NCI-H1092 (cell line): Measurements from ENCODE around the gene TSPAN18.

Experiments used
- DNase-seq: peaks from one replicate; lab custom pipeline; 2025; lab: John Stamatoyannopoulos, UW

The TSPAN18 gene, protein sequence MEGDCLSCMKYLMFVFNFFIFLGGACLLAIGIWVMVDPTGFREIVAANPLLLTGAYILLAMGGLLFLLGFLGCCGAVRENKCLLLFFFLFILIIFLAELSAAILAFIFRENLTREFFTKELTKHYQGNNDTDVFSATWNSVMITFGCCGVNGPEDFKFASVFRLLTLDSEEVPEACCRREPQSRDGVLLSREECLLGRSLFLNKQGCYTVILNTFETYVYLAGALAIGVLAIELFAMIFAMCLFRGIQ

DNA sequence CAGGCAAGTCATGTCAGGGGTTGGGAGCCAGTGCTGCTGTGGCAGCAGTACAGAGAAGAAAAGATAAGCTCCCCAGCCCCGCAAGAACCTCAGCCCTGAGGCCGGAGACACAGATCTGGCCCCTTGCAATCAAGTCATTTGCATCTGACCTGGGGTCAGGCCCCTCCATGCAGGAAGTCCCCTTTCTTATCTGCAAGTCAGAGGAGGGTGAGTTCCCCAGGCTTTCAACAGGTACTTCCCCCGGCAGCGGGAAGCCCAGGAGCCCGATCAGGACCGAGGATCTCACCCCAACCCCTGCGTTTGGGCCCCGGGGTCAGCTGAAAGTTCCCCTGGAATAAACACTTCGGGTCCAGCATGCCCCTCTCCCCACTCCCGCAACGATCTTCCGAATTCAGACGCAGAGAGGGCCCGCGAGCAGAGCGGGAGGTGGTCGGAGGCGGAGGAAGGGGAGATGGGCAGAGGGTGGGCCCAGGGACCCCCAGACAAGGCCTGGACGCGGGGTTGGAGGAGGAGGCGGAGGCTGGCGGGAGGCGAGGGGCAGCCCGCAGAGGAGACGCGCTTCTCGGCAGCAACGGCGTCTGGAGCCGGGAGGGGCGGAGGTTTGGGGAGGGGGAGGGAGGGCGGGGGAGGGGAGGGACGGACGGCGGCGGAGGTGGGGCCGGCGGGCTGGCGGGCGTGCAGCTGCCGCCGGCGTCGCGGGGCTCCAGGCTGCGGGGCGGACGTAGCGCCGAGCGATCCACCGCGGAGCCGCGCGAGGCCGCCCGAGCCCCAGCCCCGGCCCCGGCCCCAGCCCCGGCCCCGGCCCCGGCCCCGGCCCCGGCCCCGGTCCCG, at the start of gene TSPAN18:
TSS of gene TSPAN18 (plus strand) at position 680 of the 831 bp plus-strand sequence. CDS start 179,455 bp downstream, outside the sequence.
- DNase-seq, result no peak

- DNase-seq, result no peak
These were observed 45.7 kb upstream of the TSPAN18 start for GRCh38 chr11:44680982-44681597.

DNA sequence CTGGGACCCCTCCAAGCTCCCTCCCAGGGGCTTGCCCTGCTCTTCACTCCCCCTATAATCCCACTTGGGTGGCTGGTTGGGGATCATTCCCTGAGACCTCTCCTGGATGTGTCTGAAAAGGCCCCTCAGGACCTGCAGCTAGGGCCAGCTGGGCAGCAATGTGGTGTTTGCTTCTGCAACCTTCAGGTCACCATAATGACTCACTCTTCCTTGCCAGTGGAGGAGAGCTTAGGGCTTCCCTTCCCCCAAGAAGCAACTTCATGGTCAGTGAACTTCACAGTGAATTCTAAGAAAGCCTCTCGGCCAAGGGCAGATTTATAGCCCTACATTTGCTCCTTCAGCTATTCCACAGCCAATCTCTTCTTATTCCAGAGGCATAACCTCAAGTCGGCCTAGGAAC, 45.1 kb upstream of the TSPAN18 start:
- no peak for DNase-seq

- no peak for DNase-seq
These were observed 41.9 kb upstream of the TSPAN18 start for GRCh38 chr11:44684859-44685281.

DNA sequence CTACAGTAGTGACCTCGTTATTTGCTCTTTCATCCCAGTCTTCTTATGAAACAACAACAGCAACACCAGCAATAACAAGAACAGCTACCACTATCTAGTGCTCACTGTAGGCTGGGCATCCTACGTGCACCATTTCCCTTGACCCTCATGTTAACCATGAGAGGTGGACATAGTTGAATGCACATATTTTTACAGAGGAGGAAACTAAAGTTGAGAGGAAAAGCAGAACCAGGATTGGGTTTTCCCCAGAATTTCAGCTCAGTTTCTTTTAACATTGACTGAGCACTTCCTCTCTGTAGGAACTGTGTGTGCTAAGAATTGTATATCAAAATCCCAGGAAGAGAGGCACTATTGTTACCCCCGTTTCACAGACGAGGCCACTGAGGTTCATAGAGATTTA, 39.4 kb upstream of the TSPAN18 start:
- no peak for DNase-seq

- no peak for DNase-seq
These were observed 37.5 kb upstream of the TSPAN18 start for GRCh38 chr11:44689265-44689664.

GRCh38 chr11:44690651-44691050, 36.1 kb upstream of the TSPAN18 start:
- DNase-seq, result no peak

DNA sequence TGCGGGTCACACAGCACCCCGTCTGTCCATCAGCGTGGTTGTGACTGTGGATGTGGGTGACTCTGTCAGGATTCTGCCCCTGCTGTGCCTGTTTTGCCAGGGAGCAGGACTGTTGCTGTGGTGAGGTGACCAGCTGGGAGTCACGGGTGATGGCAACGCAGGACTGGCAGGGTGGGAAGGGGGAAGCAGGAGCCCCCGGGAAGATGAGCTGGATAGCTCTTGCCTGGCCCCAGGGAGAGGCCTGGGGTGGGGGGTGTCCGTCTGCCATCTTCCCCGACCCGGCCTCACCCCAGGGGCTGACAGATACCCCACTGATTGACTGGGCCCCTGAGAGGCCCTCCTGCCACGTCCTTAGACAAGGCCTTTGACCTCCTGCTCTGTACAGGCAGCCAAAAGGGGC, 34.3 kb upstream of the TSPAN18 start:
- DNase-seq, result no peak

DNA sequence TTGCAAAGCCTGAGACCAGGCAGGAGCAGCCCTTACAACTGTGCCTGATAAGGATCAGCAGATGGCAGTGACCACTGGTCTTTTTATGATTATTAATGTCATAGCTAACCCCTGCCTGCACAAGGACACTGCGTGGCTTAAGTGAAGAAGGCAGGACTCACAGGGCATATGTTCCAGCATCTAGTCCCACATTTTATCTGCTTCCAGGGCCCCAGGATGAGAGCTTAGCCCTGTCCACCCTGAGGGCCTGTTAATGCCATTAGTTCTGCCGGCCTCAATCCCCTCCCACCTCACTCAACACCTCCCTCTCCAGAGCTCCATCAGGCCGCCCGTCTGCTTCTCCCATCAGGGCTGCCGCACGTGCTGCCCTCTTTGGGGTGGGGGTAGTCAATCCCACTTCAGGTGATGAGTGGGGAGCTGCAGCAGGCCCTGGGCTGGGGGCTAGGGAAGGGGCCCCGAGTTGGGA, 33.1 kb upstream of the TSPAN18 start:
- DNase-seq, result no peak

DNA sequence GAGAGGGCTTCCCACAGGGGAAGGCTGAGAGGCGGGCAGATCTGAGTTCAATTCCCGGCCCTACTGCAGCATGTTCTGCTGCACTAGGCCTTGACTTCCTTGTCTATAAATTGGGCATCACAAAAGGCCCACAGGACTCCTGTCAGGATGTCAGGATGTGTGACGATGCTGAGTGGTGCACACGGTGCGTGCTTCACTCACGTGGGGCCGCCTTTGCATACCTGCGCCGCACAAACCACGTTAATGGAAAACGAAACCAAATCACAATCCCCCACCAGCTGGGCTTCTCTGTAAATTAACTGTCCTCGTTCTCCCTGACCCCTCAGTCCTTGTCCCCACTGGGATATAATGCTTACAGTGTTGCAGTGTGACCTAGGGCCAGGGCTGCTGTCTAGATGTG, 32.3 kb upstream of the TSPAN18 start:
- no peak for DNase-seq

DNA sequence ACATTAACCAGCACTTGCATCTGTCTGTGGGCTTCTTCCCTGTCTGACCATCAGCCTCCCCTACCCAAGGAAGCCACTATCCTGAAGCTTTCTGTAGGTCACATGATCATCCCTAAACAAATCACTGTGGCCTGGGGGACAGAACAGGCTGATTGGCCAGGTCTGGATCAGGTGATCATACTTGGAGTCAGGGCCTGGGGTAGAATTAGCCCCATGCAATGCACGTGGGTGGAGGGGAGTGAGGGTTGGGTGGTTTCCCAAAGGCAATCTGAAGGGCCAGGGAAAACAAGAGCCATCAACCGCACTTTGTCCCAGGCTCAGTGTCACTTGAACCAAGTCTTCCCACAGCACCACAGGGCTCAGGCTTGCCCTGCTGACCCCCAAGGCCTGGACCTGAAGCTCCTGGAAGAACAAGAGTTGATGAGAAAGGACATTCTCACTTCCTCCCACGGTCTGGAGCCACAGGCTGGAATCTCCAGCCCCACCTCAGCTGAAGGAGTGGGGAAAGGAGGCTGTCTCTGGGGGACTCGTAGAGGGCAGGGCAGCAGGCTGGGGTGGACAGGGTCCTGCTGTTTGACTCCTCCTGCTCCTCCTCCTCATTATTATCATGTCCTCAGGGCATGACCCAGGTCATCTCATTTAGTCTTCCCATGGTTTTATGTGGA, 31.5 kb upstream of the TSPAN18 start:
- DNase-seq, result no peak

DNA sequence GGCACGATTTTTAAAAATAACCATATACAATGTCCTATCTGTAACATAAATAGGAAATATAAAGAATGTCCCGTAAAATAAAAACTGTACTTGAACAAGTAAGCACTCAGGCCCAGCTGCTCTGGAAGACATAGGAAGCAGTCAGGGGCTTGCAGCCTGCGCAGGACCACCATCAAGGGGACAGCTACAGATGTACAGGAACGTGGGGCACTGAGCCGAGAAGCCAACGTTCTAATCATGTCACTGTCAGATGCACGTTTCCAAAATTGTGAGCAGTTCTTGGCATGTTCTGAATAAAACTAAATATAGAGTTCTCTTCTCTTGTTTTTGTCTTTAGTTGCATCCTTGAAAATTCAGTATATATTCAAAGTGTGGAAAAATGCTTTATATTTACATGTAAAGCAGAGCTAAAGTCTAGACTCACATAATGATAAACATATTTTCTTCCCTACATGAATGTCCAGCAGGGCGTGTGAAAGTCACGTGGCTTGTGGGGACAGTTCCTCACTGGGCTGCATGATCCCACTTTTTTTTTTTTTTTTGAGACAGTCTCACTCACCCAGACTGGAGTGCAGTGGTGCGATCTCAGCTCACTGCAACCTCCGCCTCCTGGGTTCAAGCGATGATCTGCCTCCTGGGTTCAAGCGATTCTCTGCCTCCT, 28.4 kb upstream of the TSPAN18 start:
- DNase-seq, result no peak

DNA sequence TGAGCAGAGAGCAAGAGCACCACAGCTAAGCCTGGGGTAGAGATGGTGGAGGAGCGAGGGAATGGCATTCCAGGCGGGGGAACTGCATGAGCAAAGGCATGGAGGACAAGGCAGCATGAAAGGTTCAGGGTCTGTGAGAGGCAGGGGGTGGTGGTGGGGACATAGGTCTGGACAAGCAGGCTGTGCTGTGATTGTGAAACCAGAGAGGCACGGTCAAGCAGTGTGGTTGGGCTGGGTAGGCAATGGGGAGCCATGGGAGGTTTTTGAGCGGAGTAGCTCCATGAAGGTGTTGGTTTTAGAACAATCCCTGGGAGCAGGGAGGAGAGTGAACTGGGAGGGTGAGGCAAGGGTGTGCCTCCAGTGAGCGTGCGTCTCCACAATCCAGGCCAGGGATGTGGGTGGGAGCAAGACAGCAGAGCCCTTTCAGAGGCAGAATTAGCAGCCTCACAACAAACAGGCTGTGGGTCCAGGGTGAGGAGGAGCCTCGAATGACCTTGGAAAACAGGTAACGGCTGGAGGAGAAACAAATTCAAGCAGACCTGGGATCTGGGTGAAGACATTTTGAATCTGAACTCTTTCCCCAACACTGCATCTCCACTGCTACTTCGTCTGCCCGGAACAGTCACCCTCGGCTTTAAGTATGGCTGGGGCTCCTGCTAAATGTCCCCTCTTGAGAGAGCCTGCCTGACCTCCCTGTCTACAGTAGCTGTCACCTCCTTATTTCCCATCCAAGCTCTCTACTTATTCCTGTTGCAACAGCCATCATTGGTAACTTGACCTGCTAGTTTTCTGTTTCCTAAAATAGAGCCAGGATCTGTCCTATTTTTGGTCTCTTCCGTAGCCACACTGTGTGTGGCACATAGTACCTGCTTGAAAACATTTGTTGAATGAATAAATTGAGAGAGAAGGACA, 27.0 kb upstream of the TSPAN18 start:
- DNase-seq, result no peak

DNA sequence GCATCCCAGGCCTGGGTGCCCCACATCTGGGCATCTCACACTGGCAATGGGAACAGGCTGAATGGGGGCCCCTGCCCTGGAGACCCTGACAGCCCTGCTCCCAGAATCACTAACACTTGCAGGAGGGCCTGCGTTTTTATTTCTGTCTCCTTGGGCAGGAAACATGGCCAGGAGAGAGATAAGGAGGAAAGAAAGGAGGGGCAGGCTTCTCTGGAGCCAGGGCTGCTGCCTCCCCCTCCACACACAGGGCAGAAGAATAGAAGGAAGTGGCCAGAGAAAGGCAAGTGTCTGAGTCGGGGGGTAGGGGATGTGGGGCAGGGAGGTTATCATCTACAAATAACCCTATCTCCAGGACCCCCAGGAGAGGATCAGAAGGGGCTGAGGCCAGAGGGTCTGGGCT, 25.5 kb upstream of the TSPAN18 start:
- DNase-seq, result no peak

GRCh38 chr11:44702889-44703288, 23.9 kb upstream of the TSPAN18 start:
- no peak for DNase-seq

GRCh38 chr11:44707094-44707493, 19.7 kb upstream of the TSPAN18 start:
- no peak for DNase-seq

GRCh38 chr11:44708009-44708408, 18.8 kb upstream of the TSPAN18 start:
- no peak for DNase-seq

DNA sequence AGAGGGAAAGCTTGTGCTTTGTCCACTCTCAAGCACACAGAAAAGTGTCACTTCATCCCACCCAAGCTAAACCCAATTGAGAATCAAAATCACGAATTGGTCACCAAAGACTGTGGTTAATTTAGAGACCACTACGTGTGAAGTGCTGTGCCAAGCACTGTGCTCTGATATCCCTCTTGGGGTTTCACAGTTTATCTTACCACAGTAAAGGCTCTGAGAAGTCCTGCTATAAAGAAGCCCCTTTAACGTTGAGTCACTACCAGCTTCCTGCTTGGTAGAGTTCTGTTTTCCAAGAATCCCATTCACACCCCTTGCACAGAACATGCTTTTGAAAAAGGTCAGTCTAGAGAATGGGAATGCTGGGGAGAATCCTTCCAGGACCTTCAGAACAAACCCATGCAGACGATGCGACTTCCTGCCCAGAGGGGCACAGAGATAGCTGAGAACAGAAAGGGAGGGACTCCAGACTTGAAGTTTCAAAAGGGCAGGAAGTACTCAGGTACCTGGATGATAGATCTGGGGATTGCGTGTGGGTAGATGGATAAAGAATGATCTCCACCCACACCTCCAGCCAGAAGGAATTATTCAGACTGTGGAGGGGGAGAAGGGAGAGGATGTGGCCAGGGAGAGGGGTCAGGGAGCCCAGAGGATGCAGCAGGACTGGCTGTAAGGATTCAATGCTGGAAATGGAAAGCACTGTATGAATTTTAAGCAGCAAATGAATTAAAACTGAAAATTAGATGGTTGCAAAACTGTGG, 18.1 kb upstream of the TSPAN18 start:
- DNase-seq, result no peak

DNA sequence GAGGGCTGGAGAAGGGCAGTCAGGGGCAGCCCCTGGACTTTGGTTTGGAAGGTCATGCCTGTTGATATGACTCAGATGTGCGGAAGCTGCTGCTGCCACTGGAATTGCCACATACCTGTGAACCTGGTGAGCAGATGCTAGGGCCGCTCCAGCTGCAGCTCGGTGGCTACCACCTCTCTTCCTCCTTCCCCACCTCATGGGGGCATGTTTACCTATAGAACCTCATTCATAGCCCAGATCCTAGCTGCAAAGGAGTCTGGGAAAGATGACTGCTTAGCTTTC, 17.5 kb upstream of the TSPAN18 start:
- DNase-seq, result no peak

DNA sequence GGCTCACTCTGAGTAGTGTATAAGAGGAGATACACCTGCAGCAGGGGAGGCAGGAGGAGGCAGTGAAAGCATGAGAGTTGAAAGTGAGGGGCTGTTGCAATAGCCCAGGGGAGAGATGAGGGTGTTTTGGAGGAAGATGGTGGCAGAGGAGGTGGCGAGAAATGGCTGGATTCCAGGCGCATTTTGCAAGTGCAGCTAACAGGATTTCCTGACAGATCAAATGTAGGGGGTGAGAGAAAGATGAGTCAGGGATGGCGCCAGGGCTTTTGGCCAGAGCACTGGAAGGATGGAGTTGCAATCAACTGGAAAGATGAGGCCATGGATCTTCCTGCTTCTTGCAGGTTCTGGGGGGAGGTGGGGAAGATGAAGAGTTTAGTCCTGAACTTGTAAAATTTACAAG, 16.8 kb upstream of the TSPAN18 start:
- no peak for DNase-seq
